GM12878 (cell line): Measurements from ENCODE around the gene ZDHHC18.

Experiments used
- CREB1 ChIP-seq: IDR thresholded peaks from 2 replicates; pipeline ENCODE4 v1.6.1; 2012; ENCODE audit warnings: low read depth, mild to moderate bottlenecking, inconsistent platforms
- ESRRA ChIP-seq: IDR thresholded peaks from 2 replicates; pipeline ENCODE4 v1.6.1; 2012; ENCODE audit warnings: mild to moderate bottlenecking, low read length, improper control_type of control experiment
- ETV6 ChIP-seq, 2 experiments: fragments of 450-650 bp in 1 of 2; IDR thresholded peaks in 1 of 2; conservative IDR thresholded peaks in 1 of 2; 2 replicates each; pipeline ENCODE4 v1.6.1; 2014; ENCODE audit warnings: antibody characterized with exemption in 1 of 2, borderline replicate concordance in 1 of 2, low read depth in 1 of 2, mild to moderate bottlenecking in 1 of 2, moderate library complexity in 1 of 2
- JUND ChIP-seq: IDR thresholded peaks from 2 replicates; pipeline ENCODE4 v1.6.1; 2012; ENCODE audit warnings: low read depth, mild to moderate bottlenecking, low read length, improper control_type of control experiment, moderate library complexity
- NR2C2 ChIP-seq: IDR thresholded peaks from 2 replicates; pipeline ENCODE4 v1.6.1; 2011; ENCODE audit warnings: borderline replicate concordance, low read depth; ENCODE audit not compliant: control insufficient read depth, insufficient read length
- SIX5 ChIP-seq: IDR thresholded peaks from 2 replicates; pipeline ENCODE4 v1.6.1; 2011; ENCODE audit warnings: mild to moderate bottlenecking, low read depth, low read length, moderate library complexity; ENCODE audit not compliant: severe bottlenecking
- SP1 ChIP-seq: IDR thresholded peaks from one replicate; pipeline ENCODE4 v1.6.1; 2011; ENCODE audit warnings: low read depth, low read length
- SUZ12 ChIP-seq: fragments of 200-600 bp; sonication (generic); IDR thresholded peaks from one replicate; pipeline ENCODE4 v1.6.1; 2018; ENCODE audit warnings: antibody characterized with exemption, mild to moderate bottlenecking; ENCODE audit not compliant: unreplicated experiment
- TARDBP ChIP-seq: IDR thresholded peaks from 2 replicates; pipeline ENCODE4 v1.6.1; 2016; ENCODE audit warnings: borderline replicate concordance
- YY1 ChIP-seq: IDR thresholded peaks from 2 replicates; pipeline ENCODE4 v1.6.1; 2011; ENCODE audit warnings: low read depth, mild to moderate bottlenecking, low read length
- TF ChIP-seq, protein P1 (sequence below): IDR thresholded peaks from 2 replicates; pipeline ENCODE4 v1.6.1; 2011; ENCODE audit warnings: low read depth, low read length, improper control_type of control experiment, borderline replicate concordance
- TF ChIP-seq, protein P2 (sequence below), 3 experiments: IDR thresholded peaks in 2 of 3; conservative IDR thresholded peaks in 1 of 3; 2 replicates each; pipeline ENCODE4 v1.5.1; 2011; ENCODE audit warnings: low read depth in 3 of 3, low read length in 3 of 3, mild to moderate bottlenecking in 3 of 3, control low read depth in 2 of 3, moderate library complexity in 2 of 3, inconsistent platforms in 1 of 3, mixed read lengths in 1 of 3; ENCODE audit not compliant: control insufficient read depth in 2 of 3, insufficient read depth in 1 of 3; ENCODE audit errors: extremely low read depth in 1 of 3
- TF ChIP-seq, protein P3 (sequence below): IDR thresholded peaks from 2 replicates; pipeline ENCODE4 v1.6.1; 2012; ENCODE audit warnings: low read depth, low read length, improper control_type of control experiment

DNA sequence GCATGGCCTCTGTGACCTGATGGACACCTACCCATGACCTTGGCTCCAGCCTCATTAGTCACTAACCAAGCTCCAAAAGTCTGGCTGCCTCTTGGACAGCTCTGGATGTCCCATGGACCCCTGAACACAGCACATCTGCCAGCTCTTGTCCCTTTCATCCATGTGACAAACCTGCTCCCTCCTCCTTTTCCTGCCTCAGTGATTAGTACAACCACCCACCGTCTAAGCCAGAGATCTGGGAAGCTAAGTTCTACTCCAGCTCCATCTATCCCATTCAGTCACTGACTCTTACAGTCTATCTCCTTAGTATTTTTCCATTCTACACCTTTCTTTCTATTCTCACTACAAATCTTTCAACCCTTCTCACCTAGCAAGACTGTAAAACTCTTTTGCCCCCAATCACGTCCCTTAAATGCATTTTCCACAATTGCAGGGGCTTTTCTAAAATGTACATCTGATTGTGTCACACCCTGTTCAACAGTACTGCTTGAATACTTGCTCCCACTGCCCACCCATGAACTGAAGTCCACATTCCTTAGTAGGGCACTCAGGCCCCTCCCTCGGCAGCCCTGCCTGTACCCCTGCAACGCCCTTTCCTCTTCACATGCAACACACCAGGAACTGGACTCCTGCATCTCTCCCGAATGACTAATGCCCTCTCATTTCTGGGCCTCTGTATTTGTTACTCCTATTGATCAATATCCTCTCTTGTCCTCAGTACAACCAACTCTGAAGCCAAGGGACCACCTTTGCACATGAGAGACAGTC, 56.4 kb downstream of the ZDHHC18 start:
- TF ChIP-seq SUZ12, result no peak
- TF ChIP-seq CREB1, result no peak
- no peak for TF ChIP-seq JUND
- TF ChIP-seq, protein P1, sequence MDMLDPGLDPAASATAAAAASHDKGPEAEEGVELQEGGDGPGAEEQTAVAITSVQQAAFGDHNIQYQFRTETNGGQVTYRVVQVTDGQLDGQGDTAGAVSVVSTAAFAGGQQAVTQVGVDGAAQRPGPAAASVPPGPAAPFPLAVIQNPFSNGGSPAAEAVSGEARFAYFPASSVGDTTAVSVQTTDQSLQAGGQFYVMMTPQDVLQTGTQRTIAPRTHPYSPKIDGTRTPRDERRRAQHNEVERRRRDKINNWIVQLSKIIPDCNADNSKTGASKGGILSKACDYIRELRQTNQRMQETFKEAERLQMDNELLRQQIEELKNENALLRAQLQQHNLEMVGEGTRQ, result no peak
- TF ChIP-seq YY1, result no peak
- TF ChIP-seq TARDBP, result no peak
- TF ChIP-seq ETV6 (conservative IDR thresholded peaks at IDR 0.05 in 1 of 2, IDR thresholded peaks at IDR 0.05 in 1 of 2; ENCODE audit: borderline replicate concordance in 1 of 2, low read depth in 1 of 2), result no peak
- no peak for TF ChIP-seq ESRRA
- no peak for TF ChIP-seq SIX5
- TF ChIP-seq, protein P2, sequence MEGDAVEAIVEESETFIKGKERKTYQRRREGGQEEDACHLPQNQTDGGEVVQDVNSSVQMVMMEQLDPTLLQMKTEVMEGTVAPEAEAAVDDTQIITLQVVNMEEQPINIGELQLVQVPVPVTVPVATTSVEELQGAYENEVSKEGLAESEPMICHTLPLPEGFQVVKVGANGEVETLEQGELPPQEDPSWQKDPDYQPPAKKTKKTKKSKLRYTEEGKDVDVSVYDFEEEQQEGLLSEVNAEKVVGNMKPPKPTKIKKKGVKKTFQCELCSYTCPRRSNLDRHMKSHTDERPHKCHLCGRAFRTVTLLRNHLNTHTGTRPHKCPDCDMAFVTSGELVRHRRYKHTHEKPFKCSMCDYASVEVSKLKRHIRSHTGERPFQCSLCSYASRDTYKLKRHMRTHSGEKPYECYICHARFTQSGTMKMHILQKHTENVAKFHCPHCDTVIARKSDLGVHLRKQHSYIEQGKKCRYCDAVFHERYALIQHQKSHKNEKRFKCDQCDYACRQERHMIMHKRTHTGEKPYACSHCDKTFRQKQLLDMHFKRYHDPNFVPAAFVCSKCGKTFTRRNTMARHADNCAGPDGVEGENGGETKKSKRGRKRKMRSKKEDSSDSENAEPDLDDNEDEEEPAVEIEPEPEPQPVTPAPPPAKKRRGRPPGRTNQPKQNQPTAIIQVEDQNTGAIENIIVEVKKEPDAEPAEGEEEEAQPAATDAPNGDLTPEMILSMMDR (IDR thresholded peaks at IDR 0.05 in 2 of 3, conservative IDR thresholded peaks at IDR 0.05 in 1 of 3; ENCODE audit: control insufficient read depth in 2 of 3, extremely low read depth in 1 of 3, insufficient read depth in 1 of 3, low read depth in 3 of 3, low read length in 3 of 3), result no peak
- TF ChIP-seq, protein P3, sequence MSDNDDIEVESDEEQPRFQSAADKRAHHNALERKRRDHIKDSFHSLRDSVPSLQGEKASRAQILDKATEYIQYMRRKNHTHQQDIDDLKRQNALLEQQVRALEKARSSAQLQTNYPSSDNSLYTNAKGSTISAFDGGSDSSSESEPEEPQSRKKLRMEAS, result no peak
- TF ChIP-seq NR2C2, result no peak
- no peak for TF ChIP-seq SP1
